HCT116 (cell line): ENCODE data around the gene OBSCN. TPM values are rescaled to one million over a fixed set of nuclear protein-coding genes. Genes with fewer than 3 reads are reported as not detected.

Source experiments
- ATAC-seq: fragments of 200-7000 bp; cut with Tn5 transposase; 2 replicates; pipeline ENCODE4 v1.9.1; 2020; ENCODE audit warnings: mild to moderate bottlenecking, moderate library complexity
- BruUV-seq: library from RNA; stranded (reverse); fragments of 400-500 nt; replicated peaks from 2 replicates; lab custom pipeline; 2021; lab: Mats Ljungman, UMichigan
- CTCF ChIA-PET: fragments of 300-600 bp; sonication (Branson Sonifier 250); formaldehyde crosslinking; loops from one replicate; lab custom pipeline; 2021; ENCODE audit warnings: antibody characterized with exemption; lab: Charles Lee
- POLR2A ChIA-PET: fragments of 300-600, 350-600 bp; sonication (Branson Sonifier 250); formaldehyde crosslinking; loops from one replicate; lab custom pipeline; 2021; ENCODE audit warnings: antibody characterized with exemption; lab: Charles Lee
- RAD21 ChIA-PET, 2 experiments: fragments of 300-600 bp; sonication (Branson Sonifier 250); formaldehyde crosslinking; loops; one replicate each; lab custom pipeline; 2023; ENCODE audit warnings: low total read pairs in 2 of 2; ENCODE audit not compliant: uncharacterized antibody in 2 of 2, unreplicated experiment in 2 of 2, low non-redundant PET in 1 of 2; lab: Charles Lee
- DNase-seq: peaks from one replicate; pipeline ENCODE4 v3.0.0-alpha.2; 2010; ENCODE audit warnings: low read depth, low spot score
- H2AFZ ChIP-seq: fragments of 200-600 bp; shearing (Covaris generic), sonication (generic); 2 replicates; pipeline ENCODE4 v1.6.1; 2017; ENCODE audit warnings: low read depth, mixed run types, mixed read lengths, antibody characterized with exemption, low read length; ENCODE audit not compliant: poor library complexity, severe bottlenecking
- H3K27ac ChIP-seq: 2 replicates; pipeline ENCODE4 v1.5.1; 2012; ENCODE audit warnings: low read depth, low read length
- H3K27me3 ChIP-seq: fragments of 200-600 bp; sonication (generic); 2 replicates; pipeline ENCODE4 v1.6.1; 2016; ENCODE audit warnings: mixed run types, low read length, mixed read lengths; ENCODE audit not compliant: insufficient read depth
- H3K36me3 ChIP-seq, 2 experiments: fragments of 200-500 bp in 1 of 2; fragments of 200-600 bp in 1 of 2; sonication (Bioruptor generic) in 1 of 2; sonication (generic) in 1 of 2; 2 replicates each; pipeline versions ENCODE4 v1.5.1 to v1.6.1; 2014 to 2016; ENCODE audit warnings: low read length in 2 of 2, inconsistent platforms in 1 of 2, mixed read lengths in 1 of 2, mixed run types in 1 of 2; ENCODE audit not compliant: insufficient read depth in 2 of 2, control insufficient read depth in 1 of 2
- H3K4me1 ChIP-seq, 2 experiments: fragments of 200-600 bp in 1 of 2; sonication (generic) in 1 of 2; 2 replicates each; pipeline versions ENCODE4 v1.5.1 to v1.6.1; 2012 to 2017; ENCODE audit warnings: low read length in 2 of 2, inconsistent platforms in 1 of 2, mild to moderate bottlenecking in 1 of 2, mixed read lengths in 1 of 2, mixed run types in 1 of 2, moderate library complexity in 1 of 2; ENCODE audit not compliant: insufficient read depth in 2 of 2, control insufficient read depth in 1 of 2
- H3K4me2 ChIP-seq: fragments of 200-600 bp; sonication (generic); 2 replicates; pipeline ENCODE4 v1.6.1; 2017; ENCODE audit warnings: mixed run types, low read length, mixed read lengths
- H3K4me3 ChIP-seq, 2 experiments: fragments of 200-600 bp in 1 of 2; sonication (generic) in 1 of 2; replicated peaks in 1 of 2; 2 replicates each; pipeline ENCODE4 v1.5.1; 2011 to 2016; ENCODE audit warnings: low read length in 2 of 2, control low read depth in 1 of 2, low read depth in 1 of 2, mild to moderate bottlenecking in 1 of 2, mixed read lengths in 1 of 2, mixed run types in 1 of 2
- H3K79me2 ChIP-seq: fragments of 200-600 bp; sonication (generic); 2 replicates; pipeline ENCODE4 v1.6.1; 2017; ENCODE audit warnings: mild to moderate bottlenecking, mixed run types, low read length, moderate library complexity, mixed read lengths; ENCODE audit not compliant: insufficient read depth
- H3K9ac ChIP-seq: fragments of 200-600 bp; sonication (generic); 2 replicates; pipeline ENCODE4 v1.6.1; 2016; ENCODE audit warnings: low read length, mixed read lengths
- H3K9me2 ChIP-seq: fragments of 200-600 bp; sonication (generic), shearing (Covaris generic); 2 replicates; pipeline ENCODE4 v1.6.1; 2017; ENCODE audit warnings: mixed run types, mild to moderate bottlenecking, moderate library complexity; ENCODE audit not compliant: insufficient read depth
- H3K9me3 ChIP-seq, 2 experiments: fragments of 200-500 bp in 1 of 2; fragments of 200-600 bp in 1 of 2; sonication (Bioruptor generic) in 1 of 2; sonication (generic) in 1 of 2; 2 replicates each; pipeline ENCODE4 v1.6.1; 2014 to 2017; ENCODE audit warnings: low read length in 2 of 2, mixed read lengths in 2 of 2, inconsistent platforms in 1 of 2, low read depth in 1 of 2, mild to moderate bottlenecking in 1 of 2, mixed run types in 1 of 2, moderate library complexity in 1 of 2; ENCODE audit not compliant: control insufficient read depth in 1 of 2, insufficient read depth in 1 of 2
- H4K20me1 ChIP-seq: fragments of 200-600 bp; sonication (generic), shearing (Covaris generic); 2 replicates; pipeline ENCODE4 v1.6.1; 2017; ENCODE audit warnings: mixed run types, mild to moderate bottlenecking, moderate library complexity; ENCODE audit not compliant: insufficient read depth
- CBX3 ChIP-seq: IDR thresholded peaks from 2 replicates; pipeline ENCODE4 v1.6.1; 2012; ENCODE audit warnings: low read depth
- CEBPB ChIP-seq: IDR thresholded peaks from 2 replicates; pipeline ENCODE4 v1.6.1; 2012; ENCODE audit warnings: low read depth
- CTCF ChIP-seq, 3 experiments: fragments of 200-600 bp in 1 of 3; sonication (generic) in 1 of 3; IDR thresholded peaks in 2 of 3; conservative IDR thresholded peaks in 1 of 3; 2 replicates each; pipeline ENCODE4 v1.5.1; 2012 to 2017; ENCODE audit warnings: low read depth in 2 of 3, low read length in 2 of 3, antibody characterized with exemption in 1 of 3, borderline replicate concordance in 1 of 3, control low read depth in 1 of 3, mild to moderate bottlenecking in 1 of 3, mixed read lengths in 1 of 3, mixed run types in 1 of 3, moderate library complexity in 1 of 3; ENCODE audit not compliant: insufficient read depth in 1 of 3
- EGR1 ChIP-seq: IDR thresholded peaks from 2 replicates; pipeline ENCODE4 v1.6.1; 2012; ENCODE audit warnings: low read depth
- ELF1 ChIP-seq: IDR thresholded peaks from 2 replicates; pipeline ENCODE4 v1.6.1; 2012; ENCODE audit warnings: low read depth, borderline replicate concordance
- EZH2phosphoT487 ChIP-seq: fragments of 200-600 bp; IDR thresholded peaks from 2 replicates; pipeline ENCODE4 v1.6.1; 2018; ENCODE audit warnings: antibody characterized with exemption, borderline replicate concordance
- JUND ChIP-seq: IDR thresholded peaks from 2 replicates; pipeline ENCODE4 v1.6.1; 2012
- POLR2A ChIP-seq: IDR thresholded peaks from 2 replicates; pipeline ENCODE4 v1.7.0; 2011; ENCODE audit warnings: borderline replicate concordance; ENCODE audit not compliant: insufficient read depth, insufficient read length; ENCODE audit errors: extremely low read depth
- POLR2AphosphoS5 ChIP-seq: IDR thresholded peaks from 2 replicates; pipeline ENCODE4 v1.6.1; 2011; ENCODE audit warnings: mild to moderate bottlenecking, low read depth, low read length, moderate library complexity
- RAD21 ChIP-seq: IDR thresholded peaks from 2 replicates; pipeline ENCODE4 v1.6.1; 2012; ENCODE audit warnings: low read depth, mild to moderate bottlenecking
- SIN3A ChIP-seq: IDR thresholded peaks from 2 replicates; pipeline ENCODE4 v1.6.1; 2012; ENCODE audit warnings: low read depth
- SP1 ChIP-seq: IDR thresholded peaks from 2 replicates; pipeline ENCODE4 v1.6.1; 2012; ENCODE audit warnings: low read depth
- SRF ChIP-seq: IDR thresholded peaks from 2 replicates; pipeline ENCODE4 v1.6.1; 2012; ENCODE audit warnings: low read depth
- TCF7L2 ChIP-seq: IDR thresholded peaks from 2 replicates; pipeline ENCODE4 v1.7.0; 2011; ENCODE audit warnings: borderline replicate concordance, inconsistent platforms; ENCODE audit not compliant: insufficient read depth, insufficient read length; ENCODE audit errors: extremely low read depth
- YY1 ChIP-seq: IDR thresholded peaks from 2 replicates; pipeline ENCODE4 v1.6.1; 2011; ENCODE audit warnings: low read length, low read depth, moderate library complexity, mild to moderate bottlenecking; ENCODE audit not compliant: insufficient replicate concordance; ENCODE audit errors: extremely low read depth
- ZFX ChIP-seq: fragments of 450-650 bp; IDR thresholded peaks from 2 replicates; pipeline ENCODE4 v1.6.1; 2017
- ZNF274 ChIP-seq: fragments of 200-500 bp; sonication (Bioruptor generic); IDR thresholded peaks from 2 replicates; pipeline ENCODE4 v1.6.1; 2014; ENCODE audit warnings: mild to moderate bottlenecking, low read depth, low read length, inconsistent platforms
- intact Hi-C: fragments of 100-400 bp; cut with micrococcal nuclease; formaldehyde crosslinking; loops from 2 replicates; pipeline ENCODE4 v1.10.0; 2022
- total RNA-seq: library from RNA; stranded (reverse); gene quantifications from one replicate; pipeline ENCODE4 v1.2.1, GENCODE V29; 2021; ENCODE audit not compliant: unreplicated experiment

OBSCN gene
- total RNA-seq, 1 experiment from 2014 or later = 16.6 TPM

- Histone ChIP-seq H3K9me2 (no peaks in the 10 kb centered on the region), H3K36me3 (no peaks in the 10 kb centered on the region), H4K20me1 (no peaks in the 10 kb centered on the region), H3K4me1 (no peaks in the 10 kb centered on the region), H3K9ac (no peak overlapping the region), H3K9me3 (peaks cover 11 to 16% of the 10 kb centered on the region in 2 experiments; a peak in 3 of 4 replicates), H2AFZ (no peak overlapping the region), H3K27me3 (no peaks in the 10 kb centered on the region), H3K27ac (no peak overlapping the region), H3K4me3 (no peak overlapping the region), H3K4me2 (no peak overlapping the region), H3K79me2 (no peaks in the 10 kb centered on the region)
- TF ChIP-seq SRF (no peak), EZH2phosphoT487 (no peak), YY1 (no peak), POLR2AphosphoS5 (no peak), CTCF (IDR thresholded peaks at IDR 0.05 in 2 of 3, conservative IDR thresholded peaks at IDR 0.05 in 1 of 3; ENCODE audit: borderline replicate concordance in 1 of 3, insufficient read depth in 1 of 3, low read depth in 2 of 3, low read length in 2 of 3) (no peak), EGR1 (no peak), CBX3 (no peak), SP1 (no peak), RAD21 (no peak), TCF7L2 (no peak), ZNF274 (no peak), ELF1 (no peak), ZFX (no peak), SIN3A (no peak), JUND (no peak), CEBPB (no peak), POLR2A (no peak)
- ATAC-seq (no peak), DNase-seq (no peak)
- POLR2A ChIA-PET = no interaction called here
- CTCF ChIA-PET = no interaction called here
- BruUV-seq = no TSS peak
- RAD21 ChIA-PET = interaction anchor here in 1 of 2 experiments (0.6 kb wide), 1 partner anchor 15 kb away, joined by 6 read pairs; no protein-coding TSS in a partner anchor
- intact Hi-C loops = no loop called here
Measured at GRCh38 chr1:228297822-228298221, 90.0 kb downstream of the OBSCN start.
